Keratinocyte (primary cell): ENCODE measurements around the gene NAALADL2. TPM values are rescaled to one million over a fixed set of nuclear protein-coding genes. Genes with fewer than 3 reads are reported as not detected.

ENCODE experiments used
- DNase-seq: peaks from one replicate; pipeline ENCODE4 v3.0.0-alpha.2; 2011; ENCODE audit warnings: low read depth, missing footprints, low spot score
- FAIRE-seq: peaks from 2 replicates; lab custom pipeline; 2011; peaks lifted over from hg19 to GRCh38; lab: Jason Lieb, UNC
- H2AFZ ChIP-seq: 2 replicates; pipeline ENCODE4 v1.6.0; 2012; ENCODE audit warnings: low read length, control low read depth, inconsistent platforms; ENCODE audit not compliant: control insufficient read depth
- H3K27ac ChIP-seq: 2 replicates; pipeline ENCODE4 v1.5.1; 2011; ENCODE audit warnings: low read length; ENCODE audit not compliant: control insufficient read depth, insufficient read depth
- H3K27me3 ChIP-seq: 3 replicates; pipeline ENCODE4 v1.6.0; 2011; ENCODE audit warnings: low read length; ENCODE audit not compliant: control insufficient read depth, insufficient read depth; ENCODE audit errors: extremely low read depth
- H3K36me3 ChIP-seq, 2 experiments: 2 replicates in 1 of 2; 3 replicates in 1 of 2; pipeline ENCODE4 v1.5.1; 2011; ENCODE audit warnings: low read length in 2 of 2, mild to moderate bottlenecking in 1 of 2; ENCODE audit not compliant: control insufficient read depth in 2 of 2, insufficient read depth in 2 of 2; ENCODE audit errors: extremely low read depth in 1 of 2
- H3K4me1 ChIP-seq: 3 replicates; pipeline ENCODE4 v1.5.1; 2011; ENCODE audit warnings: low read length; ENCODE audit not compliant: control insufficient read depth, insufficient read depth; ENCODE audit errors: extremely low read depth
- H3K4me2 ChIP-seq: 3 replicates; pipeline ENCODE4 v1.6.0; 2011; ENCODE audit warnings: low read depth, low read length; ENCODE audit not compliant: control insufficient read depth, insufficient read depth; ENCODE audit errors: extremely low read depth
- H3K4me3 ChIP-seq, 3 experiments: fragments of 200-600 bp in 1 of 3; sonication (generic) in 1 of 3; 2 replicates in 2 of 3; 3 replicates in 1 of 3; pipeline ENCODE4 v1.5.1; 2011 to 2016; ENCODE audit warnings: low read length in 3 of 3, mild to moderate bottlenecking in 3 of 3, control low read depth in 2 of 3, inconsistent platforms in 1 of 3, low read depth in 1 of 3, mixed read lengths in 1 of 3, mixed run types in 1 of 3, moderate library complexity in 1 of 3; ENCODE audit not compliant: control insufficient read depth in 2 of 3, insufficient read depth in 2 of 3; ENCODE audit errors: extremely low read depth in 1 of 3
- H3K79me2 ChIP-seq: 2 replicates; pipeline ENCODE4 v1.6.0; 2012; ENCODE audit warnings: low read length; ENCODE audit not compliant: control insufficient read depth, insufficient read depth
- H3K9ac ChIP-seq: 3 replicates; pipeline ENCODE4 v1.6.0; 2011; ENCODE audit warnings: low read length; ENCODE audit not compliant: control insufficient read depth, insufficient read depth; ENCODE audit errors: extremely low read depth
- H3K9me1 ChIP-seq: 3 replicates; pipeline ENCODE4 v1.6.0; 2011; ENCODE audit warnings: low read length; ENCODE audit not compliant: control insufficient read depth, insufficient read depth; ENCODE audit errors: extremely low read depth
- H3K9me3 ChIP-seq: 2 replicates; pipeline ENCODE4 v1.5.1; 2012; ENCODE audit warnings: low read depth, low read length; ENCODE audit not compliant: control insufficient read depth
- H4K20me1 ChIP-seq: 3 replicates; pipeline ENCODE4 v1.6.0; 2011; ENCODE audit warnings: low read length; ENCODE audit not compliant: control insufficient read depth, insufficient read depth; ENCODE audit errors: extremely low read depth
- EZH2 ChIP-seq: IDR thresholded peaks from one replicate; pipeline ENCODE4 v1.6.1; 2012; ENCODE audit warnings: inconsistent platforms, mild to moderate bottlenecking, low read length, moderate library complexity
- dilution Hi-C: fragments of 300-500 bp; cut with MboI; formaldehyde crosslinking; loops from one replicate; pipeline ENCODE4 v1.7.0; 2020; ENCODE audit warnings: low sequenced_read_pairs; ENCODE audit not compliant: extremely low pct_ligation_motif_present
- polyA plus RNA-seq, 5 experiments: library from polyadenylated mRNA; depleted of rRNA in 3 of 5; stranded (reverse) in 3 of 5; stranded (forward) in 1 of 5; unstranded in 1 of 5; fragments of >200 nt; gene quantifications; 1 replicate in 1 of 5; 2 replicates in 3 of 5; 3 replicates in 1 of 5; pipeline versions ENCODE4 v1.2.1 to v1.2.3, GENCODE V29; 2011 to 2012; ENCODE audit warnings: missing spikeins in 2 of 5, low read depth in 1 of 5, low replicate concordance in 1 of 5
- TF ChIP-seq, protein P1 (sequence below), 3 experiments: IDR thresholded peaks in 1 of 3; conservative IDR thresholded peaks in 1 of 3; optimal IDR thresholded peaks in 1 of 3; 2 replicates in 2 of 3; 3 replicates in 1 of 3; pipeline versions ENCODE3 to v1.5.1; 2011; ENCODE audit warnings: low read length in 3 of 3, mild to moderate bottlenecking in 3 of 3, moderate library complexity in 2 of 3, control low read depth in 1 of 3, inconsistent platforms in 1 of 3; ENCODE audit not compliant: insufficient read depth in 2 of 3; ENCODE audit errors: extremely low read depth in 1 of 3

NAALADL2 gene
- polyA plus RNA-seq, 1 donor (not counting 4 experiments of a cell fraction or from before 2014, with no cell fraction given), result 0.75 TPM

DNA sequence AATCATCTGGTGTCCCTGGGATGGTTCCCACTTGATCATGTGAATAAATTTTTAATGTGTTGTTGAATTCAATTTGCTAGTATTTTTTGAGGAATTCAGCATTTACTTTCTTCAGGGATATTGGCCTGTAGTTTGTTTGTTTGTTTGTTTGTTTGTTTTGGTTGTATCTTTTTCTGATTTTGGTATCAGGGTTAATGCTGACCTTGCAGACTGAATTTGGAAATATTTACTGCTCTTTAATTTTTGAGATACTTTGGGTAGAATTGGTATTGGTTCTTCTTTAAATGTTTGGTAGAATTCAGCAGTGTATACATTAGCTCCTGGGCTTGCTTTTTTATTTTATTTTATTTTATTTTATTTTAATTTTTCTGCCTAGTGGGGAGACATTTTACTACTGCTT lies 803.7 kb downstream of the NAALADL2 start:
- Histone ChIP-seq H3K36me3 (no peaks in the 10 kb centered on the region), H3K9ac (no peak overlapping the region), H3K27me3 (no peaks in the 10 kb centered on the region), H2AFZ (no peak overlapping the region), H3K27ac (no peak overlapping the region), H3K4me2 (no peak overlapping the region), H3K4me3 (no peak overlapping the region), H4K20me1 (no peaks in the 10 kb centered on the region), H3K9me1 (no peaks in the 10 kb centered on the region), H3K4me1 (peaks cover 2% of the 10 kb centered on the region), H3K79me2 (no peaks in the 10 kb centered on the region), H3K9me3 (no peaks in the 10 kb centered on the region)
- dilution Hi-C loops, result no loop called here
- FAIRE-seq (no peak), DNase-seq (no peak)
- TF ChIP-seq, protein P1, sequence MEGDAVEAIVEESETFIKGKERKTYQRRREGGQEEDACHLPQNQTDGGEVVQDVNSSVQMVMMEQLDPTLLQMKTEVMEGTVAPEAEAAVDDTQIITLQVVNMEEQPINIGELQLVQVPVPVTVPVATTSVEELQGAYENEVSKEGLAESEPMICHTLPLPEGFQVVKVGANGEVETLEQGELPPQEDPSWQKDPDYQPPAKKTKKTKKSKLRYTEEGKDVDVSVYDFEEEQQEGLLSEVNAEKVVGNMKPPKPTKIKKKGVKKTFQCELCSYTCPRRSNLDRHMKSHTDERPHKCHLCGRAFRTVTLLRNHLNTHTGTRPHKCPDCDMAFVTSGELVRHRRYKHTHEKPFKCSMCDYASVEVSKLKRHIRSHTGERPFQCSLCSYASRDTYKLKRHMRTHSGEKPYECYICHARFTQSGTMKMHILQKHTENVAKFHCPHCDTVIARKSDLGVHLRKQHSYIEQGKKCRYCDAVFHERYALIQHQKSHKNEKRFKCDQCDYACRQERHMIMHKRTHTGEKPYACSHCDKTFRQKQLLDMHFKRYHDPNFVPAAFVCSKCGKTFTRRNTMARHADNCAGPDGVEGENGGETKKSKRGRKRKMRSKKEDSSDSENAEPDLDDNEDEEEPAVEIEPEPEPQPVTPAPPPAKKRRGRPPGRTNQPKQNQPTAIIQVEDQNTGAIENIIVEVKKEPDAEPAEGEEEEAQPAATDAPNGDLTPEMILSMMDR (optimal IDR thresholded peaks at IDR 0.05 in 1 of 3, IDR thresholded peaks at IDR 0.05 in 1 of 3, conservative IDR thresholded peaks at IDR 0.05 in 1 of 3; ENCODE audit: extremely low read depth in 1 of 3, insufficient read depth in 2 of 3, low read length in 3 of 3), result no peak
- no peak for TF ChIP-seq EZH2

DNA sequence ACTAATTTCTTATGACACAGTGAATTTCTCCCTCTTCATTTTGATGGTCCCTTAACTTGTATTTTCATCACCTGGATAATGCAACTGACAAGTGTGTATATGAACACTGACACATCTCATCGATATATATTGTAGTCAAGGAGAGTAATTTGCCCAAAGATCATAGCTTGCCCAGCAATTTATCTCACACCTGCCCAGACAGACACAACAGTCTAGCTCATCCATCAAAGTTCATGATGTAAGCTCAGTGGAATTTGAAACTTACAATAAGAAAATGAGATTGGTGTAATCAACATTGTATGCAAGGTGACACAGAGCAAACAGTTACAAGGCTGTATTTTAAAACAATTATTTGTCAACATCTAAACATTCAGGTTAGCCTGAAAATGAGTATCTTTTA lies 805.8 kb downstream of the NAALADL2 start:
- no peak overlapping the region for H3K4me2 ChIP-seq
- H3K79me2 ChIP-seq, result no peaks in the 10 kb centered on the region
- H3K27me3 ChIP-seq, result no peaks in the 10 kb centered on the region
- H2AFZ ChIP-seq, result no peak overlapping the region
- TF ChIP-seq, protein P1 (optimal IDR thresholded peaks at IDR 0.05 in 1 of 3, IDR thresholded peaks at IDR 0.05 in 1 of 3, conservative IDR thresholded peaks at IDR 0.05 in 1 of 3; ENCODE audit: extremely low read depth in 1 of 3, insufficient read depth in 2 of 3, low read length in 3 of 3), result no peak
- no peak for TF ChIP-seq EZH2
- H4K20me1 ChIP-seq, result no peaks in the 10 kb centered on the region
- H3K27ac ChIP-seq, result no peak overlapping the region
- peak; percentile 23 for FAIRE-seq
- H3K9me3 ChIP-seq, result no peaks in the 10 kb centered on the region
- peaks cover 2% of the 10 kb centered on the region for H3K4me1 ChIP-seq
- H3K4me3 ChIP-seq, result no peak overlapping the region
- no peak for DNase-seq
- H3K36me3 ChIP-seq, result no peaks in the 10 kb centered on the region
- dilution Hi-C loops, result no loop called here
- no peak overlapping the region for H3K9ac ChIP-seq
- no peaks in the 10 kb centered on the region for H3K9me1 ChIP-seq
